PC-9 (cell line): ENCODE results near the gene MPP2. TPM values are rescaled to one million over a fixed set of nuclear protein-coding genes. Genes with fewer than 3 reads are reported as not detected.

Source experiments
- BruUV-seq: library from RNA; stranded (reverse); fragments of 400-500 nt; replicated peaks from 2 replicates; lab custom pipeline; 2021; lab: Mats Ljungman, UMichigan
- CTCF ChIA-PET: fragments of 300-600 bp; sonication (Branson Sonifier 250); formaldehyde crosslinking; loops from one replicate; lab custom pipeline; 2022; ENCODE audit warnings: antibody characterized with exemption; lab: Charles Lee
- POLR2A ChIA-PET: fragments of 300-600 bp; sonication (Branson Sonifier 250); formaldehyde crosslinking; loops from one replicate; lab custom pipeline; 2022; ENCODE audit warnings: antibody characterized with exemption; ENCODE audit not compliant: unreplicated experiment; lab: Charles Lee
- DNase-seq, 2 experiments: peaks; one replicate each; pipeline versions ENCODE4 v3.0.0 to v3.0.0-alpha.2; 2015 to 2022; ENCODE audit warnings: mixed read lengths in 1 of 2
- H2AFZ ChIP-seq: fragments of 200-600 bp; sonication (generic); 2 replicates; pipeline ENCODE4 v1.8.1; 2017; ENCODE audit warnings: antibody characterized with exemption
- H3F3A ChIP-seq: fragments of 200-600 bp; sonication (generic); 2 replicates; pipeline ENCODE4 v1.8.1; 2017; ENCODE audit warnings: antibody characterized with exemption, mild to moderate bottlenecking, low read depth; ENCODE audit not compliant: insufficient read depth
- H3K27ac ChIP-seq: fragments of 200-600 bp; sonication (generic); 2 replicates; pipeline ENCODE4 v1.6.1; 2016; ENCODE audit warnings: mixed run types
- H3K27me3 ChIP-seq: fragments of 200-600 bp; sonication (generic); 2 replicates; pipeline ENCODE4 v1.6.1; 2016; ENCODE audit warnings: low read depth, mixed run types; ENCODE audit not compliant: insufficient read depth
- H3K36me3 ChIP-seq: fragments of 200-600 bp; sonication (generic); 2 replicates; pipeline ENCODE4 v1.6.1; 2016; ENCODE audit warnings: low read depth, mixed run types
- H3K4me1 ChIP-seq: fragments of 200-600 bp; sonication (generic); replicated peaks from 2 replicates; pipeline ENCODE4 v1.6.1; 2016; ENCODE audit warnings: mixed run types; ENCODE audit not compliant: insufficient read depth
- H3K4me2 ChIP-seq: fragments of 200-600 bp; sonication (generic); 2 replicates; pipeline ENCODE4 v1.6.1; 2017; ENCODE audit warnings: mixed run types
- H3K4me3 ChIP-seq: fragments of 200-600 bp; sonication (generic); 2 replicates; pipeline ENCODE4 v1.6.1; 2016; ENCODE audit warnings: mixed run types
- H3K79me2 ChIP-seq: fragments of 200-600 bp; sonication (generic); 2 replicates; pipeline ENCODE4 v1.6.1; 2017; ENCODE audit warnings: low read depth, mixed run types
- H3K9me2 ChIP-seq: fragments of 200-600 bp; sonication (generic); 2 replicates; pipeline ENCODE4 v1.8.1; 2017; ENCODE audit warnings: mild to moderate bottlenecking; ENCODE audit not compliant: insufficient read depth
- H3K9me3 ChIP-seq: fragments of 200-600 bp; sonication (generic); 2 replicates; pipeline ENCODE4 v1.8.1; 2016; ENCODE audit warnings: low read depth; ENCODE audit not compliant: insufficient read depth
- H4K20me1 ChIP-seq: fragments of 200-600 bp; sonication (generic); 2 replicates; pipeline ENCODE4 v1.8.1; 2017; ENCODE audit not compliant: insufficient read depth
- CTCF ChIP-seq: fragments of 200-600 bp; sonication (generic); conservative IDR thresholded peaks from 2 replicates; pipeline ENCODE4 v1.6.1; 2017; ENCODE audit warnings: mixed run types, antibody characterized with exemption, mild to moderate bottlenecking, moderate library complexity
- EZH2 ChIP-seq: fragments of 200-600 bp; sonication (generic); IDR thresholded peaks from 2 replicates; pipeline ENCODE4 v1.8.0; 2017; ENCODE audit warnings: antibody characterized with exemption, low read depth
- intact Hi-C: fragments of 100-400 bp; cut with micrococcal nuclease; formaldehyde crosslinking; loops from one replicate; pipeline ENCODE4 v1.10.0; 2022; ENCODE audit not compliant: unreplicated experiment
- total RNA-seq: library from RNA; stranded (reverse); gene quantifications from 2 replicates; pipeline ENCODE4 v1.2.3, GENCODE V29; 2021

Gene MPP2
- total RNA-seq, 1 experiment from 2014 or later = 5.6 TPM

GRCh38 chr17:43874293-43874692 lies 33.0 kb downstream of the MPP2 start:
- Histone ChIP-seq H3K9me2 (no peaks in the 10 kb centered on the region), H3K27ac (no peak overlapping the region), H3K4me1 (peaks cover 15% of the 10 kb centered on the region), H2AFZ (no peak overlapping the region), H3K9me3 (no peaks in the 10 kb centered on the region), H3K4me3 (no peak overlapping the region), H3K27me3 (peaks cover 9% of the 10 kb centered on the region), H3K36me3 (no peaks in the 10 kb centered on the region), H4K20me1 (no peaks in the 10 kb centered on the region), H3F3A (no peaks in the 10 kb centered on the region), H3K79me2 (no peaks in the 10 kb centered on the region), H3K4me2 (no peak overlapping the region)
- ChIA-PET CTCF (no interaction called here), POLR2A (no interaction called here)
- no peak for DNase-seq
- intact Hi-C loops = no loop called here
- BruUV-seq = no TSS peak
- TF ChIP-seq EZH2 (no peak), CTCF (no peak)

- no peaks in the 10 kb centered on the region for H3K36me3 ChIP-seq
- peaks cover 9% of the 10 kb centered on the region for H3K27me3 ChIP-seq
- no peak overlapping the region for H3K4me2 ChIP-seq
- BruUV-seq = no TSS peak
- no peak for TF ChIP-seq CTCF
- no peak for TF ChIP-seq EZH2
- POLR2A ChIA-PET = no interaction called here
- no peaks in the 10 kb centered on the region for H3F3A ChIP-seq
- H3K4me1 ChIP-seq = peaks cover 15% of the 10 kb centered on the region
- H3K79me2 ChIP-seq = no peaks in the 10 kb centered on the region
- DNase-seq = no peak
- intact Hi-C loops = no loop called here
- H3K9me2 ChIP-seq = no peaks in the 10 kb centered on the region
- H3K27ac ChIP-seq = no peak overlapping the region
- H3K9me3 ChIP-seq = no peaks in the 10 kb centered on the region; the same call in 1 of the 2 replicates
- H2AFZ ChIP-seq = no peak overlapping the region
- CTCF ChIA-PET = no interaction called here
- H3K4me3 ChIP-seq = no peak overlapping the region
- H4K20me1 ChIP-seq = no peaks in the 10 kb centered on the region
These were observed 33.5 kb downstream of the MPP2 start for GRCh38 chr17:43873815-43874214.

DNA sequence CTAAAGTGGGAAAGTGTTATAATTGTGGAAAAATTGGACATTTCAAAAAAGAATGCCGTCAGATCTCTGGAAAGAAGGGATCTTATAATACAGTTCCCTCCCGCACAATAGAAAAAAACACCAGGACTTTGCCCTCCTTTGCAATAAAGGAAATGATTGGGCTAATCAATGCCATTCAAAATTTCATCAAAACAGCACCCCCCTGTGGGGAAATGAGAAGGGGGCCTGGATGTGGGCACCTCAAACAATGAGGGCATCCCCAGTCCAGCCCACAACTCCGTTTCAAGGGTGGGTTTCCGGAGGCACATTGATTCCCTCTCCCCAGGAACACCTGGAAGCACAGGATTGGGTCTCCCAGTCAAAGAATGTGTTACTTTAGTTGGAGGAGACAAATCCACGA lies 34.2 kb downstream of the MPP2 start:
- intact Hi-C loops = no loop called here
- no peaks in the 10 kb centered on the region for H3K9me2 ChIP-seq
- H2AFZ ChIP-seq = no peak overlapping the region
- no peak overlapping the region for H3K4me3 ChIP-seq
- H3K36me3 ChIP-seq = no peaks in the 10 kb centered on the region
- ChIA-PET POLR2A (interaction anchor here (0.6 kb wide), 1 partner anchor 12 kb away, joined by 3 read pairs; no protein-coding TSS in a partner anchor), CTCF (no interaction called here)
- TF ChIP-seq EZH2 (no peak), CTCF (no peak)
- no TSS peak for BruUV-seq
- H3F3A ChIP-seq = no peaks in the 10 kb centered on the region
- H4K20me1 ChIP-seq = no peaks in the 10 kb centered on the region
- peaks cover 13% of the 10 kb centered on the region for H3K27me3 ChIP-seq
- no peak overlapping the region for H3K4me2 ChIP-seq
- H3K27ac ChIP-seq = no peak overlapping the region
- peaks cover 15% of the 10 kb centered on the region for H3K4me1 ChIP-seq
- no peak for DNase-seq
- H3K9me3 ChIP-seq = no peaks in the 10 kb centered on the region; the same call in 1 of the 2 replicates
- no peaks in the 10 kb centered on the region for H3K79me2 ChIP-seq
